Umbilical cord (tissue), 2 donors: Measurements from ENCODE around the gene POM121L2. TPM values are rescaled to one million over a fixed set of nuclear protein-coding genes. Genes with fewer than 3 reads are reported as not detected.

Source experiments
- DNase-seq: peaks from one replicate; pipeline ENCODE4 v3.0.0-alpha.2; 2015; ENCODE audit warnings: low spot score
- total RNA-seq: library from RNA; depleted of rRNA; stranded (reverse); fragments of >200 nt; gene quantifications from one replicate; pipeline ENCODE4 v1.2.3, GENCODE V29; 2014; ENCODE audit warnings: low replicate concordance; ENCODE audit not compliant: insufficient read depth

Gene POM121L2
- not detected for total RNA-seq

DNA sequence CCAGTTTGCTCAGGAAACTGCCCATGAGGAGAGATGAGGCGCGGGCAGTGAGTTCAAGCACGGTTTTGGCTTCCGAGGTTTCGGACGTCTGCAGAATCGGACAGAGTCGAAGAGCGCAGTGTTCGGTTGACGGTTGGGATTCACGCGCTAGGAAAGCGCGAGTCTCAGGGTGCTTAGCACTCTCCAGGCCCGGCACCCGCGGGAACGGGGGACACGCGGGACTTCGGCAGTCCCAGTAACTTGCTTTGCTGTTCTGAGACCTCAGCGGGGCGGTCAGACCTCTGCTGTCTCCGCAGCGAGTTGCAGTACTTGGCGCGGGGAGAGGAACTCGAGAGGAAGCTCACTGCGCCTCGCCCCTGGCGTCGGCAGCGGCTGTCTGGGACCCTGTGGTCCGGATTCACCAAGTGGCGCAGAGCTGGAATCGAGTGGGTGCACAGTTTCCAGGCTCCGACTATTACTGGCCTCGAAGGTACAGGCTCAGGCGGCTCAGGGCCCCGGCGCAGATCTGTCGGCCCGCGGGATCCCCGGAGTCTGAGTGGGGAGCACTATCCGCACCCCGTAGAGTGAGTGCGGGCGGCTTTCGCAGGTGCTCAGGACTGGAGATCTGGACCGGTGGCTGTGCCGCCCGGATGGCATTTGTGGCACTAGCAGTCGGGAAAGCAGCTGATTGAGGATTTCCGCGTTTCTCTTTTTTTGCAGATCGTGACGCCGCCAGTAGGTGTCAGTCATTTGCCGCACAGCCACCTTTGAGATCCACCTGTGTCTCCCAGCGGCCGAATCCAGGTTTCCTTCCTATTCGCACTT, at the start of gene POM121L2:
Gene POM121L2, minus strand, starts transcription at position 128 of the 804 bp plus-strand sequence. Its CDS starts 103 bp downstream, at position 25.
- peak; percentile 48 for DNase-seq

DNA sequence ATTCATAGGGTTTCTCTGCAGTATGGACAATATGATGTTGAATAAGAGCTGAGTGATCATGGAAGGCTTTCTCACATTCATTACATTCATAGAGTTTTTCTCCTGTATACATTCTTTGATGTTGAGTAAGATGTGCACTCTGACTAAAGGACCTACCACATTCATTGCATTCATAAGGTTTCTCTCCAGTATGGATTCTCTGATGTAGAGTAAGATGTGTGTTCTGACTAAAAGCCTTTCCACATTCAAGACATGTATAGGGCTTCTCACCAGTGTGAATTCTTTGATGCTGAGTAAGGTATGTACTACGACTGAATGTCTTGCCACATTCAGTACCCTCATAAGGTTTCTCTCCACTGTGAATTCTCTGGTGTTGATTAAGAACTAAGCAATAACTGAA, 47.2 kb upstream of the POM121L2 start:
- no peak for DNase-seq

DNA sequence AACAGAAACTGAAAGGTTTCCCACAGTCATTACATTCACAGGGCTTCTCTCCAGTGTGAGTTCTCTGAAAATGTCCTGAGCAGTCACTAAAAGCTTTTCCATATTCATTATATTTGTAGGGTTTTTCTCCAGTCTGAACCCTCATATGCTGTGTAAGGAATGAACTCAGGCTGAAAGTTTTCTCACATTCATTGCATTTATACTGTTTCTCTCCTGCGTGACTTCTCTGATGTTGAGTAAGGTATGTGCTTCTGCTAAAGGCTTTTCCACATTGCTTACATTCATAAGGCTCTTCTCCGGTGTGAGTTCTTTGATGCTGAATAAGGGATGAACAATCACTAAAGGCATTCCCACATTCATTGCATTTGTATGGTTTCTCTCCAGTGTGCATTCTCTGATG, 46.7 kb upstream of the POM121L2 start:
- no peak for DNase-seq

DNA sequence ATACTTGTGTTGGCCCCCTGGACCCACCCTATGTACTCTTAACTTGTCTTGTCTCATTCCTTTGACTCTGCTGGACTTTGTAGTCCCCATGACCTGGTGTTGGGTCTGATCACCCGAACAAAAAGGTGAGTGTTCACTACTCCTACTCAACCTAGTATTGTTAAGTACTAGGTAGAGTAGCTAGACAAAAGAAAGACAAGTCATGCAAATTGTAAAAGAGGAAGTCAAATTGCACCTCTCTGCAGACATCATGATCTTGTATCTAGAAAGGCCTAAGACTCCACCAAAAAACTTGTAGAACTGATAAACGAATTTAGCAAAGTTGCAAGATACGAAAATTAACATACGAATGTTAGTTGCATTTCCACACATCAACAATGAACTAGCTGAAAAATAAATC, 40.8 kb upstream of the POM121L2 start:
- DNase-seq, result no peak

DNA sequence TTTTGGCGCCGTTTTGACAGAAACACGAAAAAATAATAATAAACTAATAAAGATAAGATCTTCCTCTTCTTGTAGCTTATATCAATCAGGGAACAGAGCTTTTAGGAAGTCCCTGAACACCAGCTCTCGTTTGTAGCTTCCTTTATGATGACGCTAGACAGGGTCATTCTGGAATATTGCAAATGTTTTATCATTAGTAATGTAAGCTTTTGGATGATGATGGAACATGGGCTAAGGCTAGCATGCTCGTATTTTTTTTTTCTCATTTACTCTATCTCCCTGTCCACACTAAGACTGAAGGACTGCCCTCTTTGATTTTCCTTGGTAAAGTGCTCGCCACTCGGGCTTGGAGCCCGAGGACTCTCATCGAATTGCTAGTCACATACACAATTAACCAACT, 22.1 kb upstream of the POM121L2 start:
- no peak for DNase-seq

DNA sequence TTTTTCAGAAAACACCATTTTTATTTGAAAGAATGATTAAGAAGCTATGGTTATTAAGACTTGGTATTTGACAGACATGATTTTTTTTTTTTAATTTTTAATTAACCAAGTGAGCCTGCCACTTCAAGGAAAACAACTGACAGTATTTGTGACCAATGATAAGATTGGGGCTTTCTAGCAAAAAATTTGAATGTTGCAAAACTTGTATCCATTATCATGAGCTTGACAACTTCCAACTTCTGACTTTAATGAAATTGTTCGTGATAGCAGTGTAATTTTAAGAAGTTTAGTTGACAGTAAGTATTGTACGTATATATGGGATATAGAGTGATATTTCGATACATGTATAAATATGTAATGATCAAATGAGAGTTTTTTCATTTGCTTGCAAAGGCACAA, 21.6 kb upstream of the POM121L2 start:
- DNase-seq, result no peak

DNA sequence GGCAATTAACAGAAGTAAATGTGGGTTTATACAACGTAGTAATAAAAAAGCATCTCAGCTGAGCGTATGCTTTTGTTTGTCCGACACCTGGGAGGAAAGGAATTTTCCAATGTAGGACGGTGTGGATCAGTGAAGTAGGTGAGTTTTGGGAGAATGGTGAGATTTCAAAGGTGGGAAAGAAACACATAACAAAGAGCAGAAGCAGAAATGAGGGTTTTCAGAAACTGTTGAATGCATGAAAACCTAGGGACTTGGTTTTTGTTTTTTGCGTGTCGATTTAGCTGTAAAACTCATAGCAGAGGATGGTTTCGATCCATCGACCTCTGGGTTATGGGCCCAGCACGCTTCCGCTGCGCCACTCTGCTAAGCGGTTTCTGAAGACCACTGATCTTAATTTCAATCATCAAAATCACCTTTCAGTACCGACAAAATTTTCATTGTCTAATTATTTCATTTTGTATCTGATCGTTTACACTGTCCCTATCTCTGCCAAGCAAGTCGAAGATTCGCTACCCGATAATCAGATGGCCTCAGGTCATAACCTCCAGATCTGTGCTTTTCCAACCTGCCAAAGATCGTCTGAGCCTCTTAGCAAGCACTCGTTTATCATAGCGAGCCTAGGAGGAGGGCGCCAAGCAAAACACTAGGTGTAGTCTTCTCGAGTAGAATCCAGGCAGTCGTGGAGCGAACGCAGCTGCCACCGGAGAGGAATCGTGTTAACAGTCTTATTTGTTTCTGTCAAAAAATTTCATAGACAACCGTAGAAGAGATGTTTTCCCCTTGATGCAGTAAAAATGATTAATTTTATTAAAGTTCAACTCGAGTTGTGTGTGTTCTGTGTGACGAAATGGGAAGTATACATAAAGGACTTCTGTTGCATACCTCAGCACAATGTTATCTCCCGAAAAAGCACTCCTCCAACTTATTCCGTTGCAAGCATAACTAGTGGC, 20.9 kb upstream of the POM121L2 start:
- DNase-seq, result peak; percentile 17

DNA sequence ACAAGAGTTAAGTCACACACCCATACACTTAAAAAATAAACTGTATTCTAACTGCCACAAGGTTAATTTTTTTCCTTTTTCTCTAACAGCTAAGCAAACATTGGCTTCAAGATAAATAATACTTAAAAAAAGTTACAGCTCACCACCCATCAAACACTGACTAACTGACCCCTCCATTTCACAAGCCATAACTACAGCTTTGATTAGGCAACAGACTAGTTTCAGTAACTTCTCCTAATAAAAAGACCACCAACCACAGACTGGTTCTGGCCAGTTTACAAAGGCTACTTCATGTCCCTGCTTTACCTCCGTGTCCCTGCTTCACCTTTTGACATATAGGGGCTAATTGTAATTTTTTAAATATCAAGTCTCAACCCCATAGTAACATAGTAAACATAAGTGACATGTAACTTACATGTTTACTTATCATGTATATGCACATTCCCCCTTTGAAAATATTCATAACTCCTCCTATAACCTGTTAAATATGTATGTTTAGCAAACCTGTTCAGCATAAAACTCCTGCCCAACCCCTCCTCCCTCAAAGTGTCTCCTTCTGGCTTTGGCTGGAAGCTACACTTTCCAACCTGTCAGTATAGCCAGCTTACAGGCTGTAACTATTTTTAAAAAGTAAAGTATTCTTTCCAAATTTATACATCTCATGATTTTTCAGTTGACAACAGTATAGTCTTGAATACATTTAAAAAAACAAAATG, 15.1 kb upstream of the POM121L2 start:
- no peak for DNase-seq

DNA sequence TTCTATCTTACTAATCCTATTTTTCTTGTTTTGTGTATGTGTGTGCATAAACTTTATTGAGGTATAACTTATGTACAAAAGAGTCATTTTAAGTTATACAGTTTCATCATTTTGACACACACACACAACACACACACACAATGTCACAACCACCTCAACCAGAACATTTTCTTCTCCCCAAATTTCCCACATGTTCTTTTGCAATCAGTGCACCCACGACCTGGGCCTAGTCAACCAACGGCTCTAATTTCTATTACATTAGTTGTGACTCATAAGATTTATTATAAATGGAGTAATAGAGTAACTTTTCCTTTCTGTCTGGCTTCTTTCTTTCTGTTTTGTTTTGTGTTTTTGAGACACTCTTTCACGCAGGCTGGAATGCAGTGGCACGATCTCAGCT, 9.8 kb upstream of the POM121L2 start:
- no peak for DNase-seq

DNA sequence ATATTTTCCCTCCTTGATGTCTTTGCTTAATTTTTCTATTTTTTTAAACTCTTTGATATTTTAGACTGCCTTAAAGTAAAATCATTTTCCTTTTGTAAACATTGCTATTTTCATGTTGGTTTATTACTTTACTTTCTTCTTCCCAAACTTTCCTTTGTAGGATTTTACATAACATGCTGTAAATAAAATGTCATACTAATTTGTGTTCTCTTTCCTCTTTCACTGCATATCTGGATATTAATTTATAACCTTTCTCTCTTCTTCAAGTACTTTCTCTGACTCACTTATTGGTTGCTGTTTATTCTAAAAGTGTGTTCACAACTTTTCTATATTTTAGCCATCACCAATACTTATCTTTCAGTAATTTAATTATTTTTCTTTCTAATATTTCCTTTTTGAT, 9.3 kb upstream of the POM121L2 start:
- DNase-seq, result no peak

DNA sequence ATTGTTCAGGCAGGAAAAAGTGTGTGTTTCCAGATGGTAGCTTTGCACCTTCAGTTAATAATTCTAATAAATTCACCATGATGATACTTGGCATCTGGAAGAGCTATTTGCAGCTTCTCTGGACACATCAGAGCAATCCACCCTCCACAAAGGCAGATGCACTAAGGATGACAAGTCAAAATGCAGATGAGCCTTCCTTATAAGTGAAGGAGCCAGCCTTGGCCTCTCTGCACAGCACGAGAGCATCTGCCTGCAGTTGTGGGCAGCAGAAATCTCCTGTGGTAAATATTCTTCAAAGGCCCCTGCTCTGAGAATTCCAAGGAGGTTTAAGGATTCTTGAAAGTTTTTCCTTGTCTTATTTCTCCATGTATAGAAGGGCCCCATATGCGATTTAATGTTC, 6.9 kb upstream of the POM121L2 start:
- no peak for DNase-seq

DNA sequence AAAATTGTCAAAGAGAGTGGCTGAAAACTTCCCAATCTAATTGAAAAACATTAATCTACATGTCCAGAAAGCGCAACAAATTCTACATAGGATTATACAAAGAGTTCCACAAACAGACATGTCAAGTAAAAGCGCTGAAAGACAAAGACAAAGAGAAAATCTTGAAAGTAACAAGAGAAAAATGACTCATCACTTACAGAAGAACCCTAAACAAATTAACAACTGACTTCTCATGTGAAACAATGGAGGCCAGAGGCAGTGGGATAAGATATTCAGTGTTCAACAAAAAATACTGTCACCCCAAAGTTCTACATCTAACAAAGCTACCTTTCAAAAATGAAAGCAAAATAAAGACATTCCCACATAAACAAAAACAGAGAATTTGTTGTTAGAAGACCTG, 2.0 kb upstream of the POM121L2 start:
- DNase-seq, result no peak

DNA sequence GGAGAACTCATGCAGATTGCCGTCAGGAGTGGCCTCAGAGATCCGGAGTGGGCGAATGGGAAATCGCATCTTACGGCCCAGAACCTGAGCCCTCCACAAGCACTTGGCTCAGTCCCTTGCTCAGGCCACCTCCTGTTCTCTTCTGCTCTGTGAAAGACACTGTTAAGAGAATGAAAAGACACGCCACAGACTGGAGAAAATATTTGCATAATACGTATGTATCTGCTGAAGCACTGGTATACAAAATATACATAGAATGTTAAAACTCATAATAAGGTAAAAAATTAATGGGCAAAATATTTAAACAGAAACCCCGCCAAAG, 838 bp upstream of the POM121L2 start:
- no peak for DNase-seq

DNA sequence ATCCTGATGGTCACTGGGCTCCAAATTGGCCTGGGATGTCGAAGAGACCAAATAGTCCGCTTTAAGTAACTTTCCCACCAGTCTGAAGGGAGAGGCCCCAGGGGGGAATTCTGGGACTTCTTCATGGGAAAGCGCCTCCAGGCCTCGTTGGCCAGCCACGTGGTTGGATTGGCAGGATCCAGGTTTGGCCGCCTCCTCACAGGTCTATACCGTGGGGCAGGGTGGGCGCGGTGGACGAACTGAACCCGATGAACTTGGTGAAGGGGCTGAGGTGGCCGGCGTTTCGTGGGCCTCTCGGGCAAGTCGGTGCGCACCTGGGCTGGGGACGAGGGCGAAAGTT, 297 bp downstream of the POM121L2 start:
- DNase-seq, result no peak

DNA sequence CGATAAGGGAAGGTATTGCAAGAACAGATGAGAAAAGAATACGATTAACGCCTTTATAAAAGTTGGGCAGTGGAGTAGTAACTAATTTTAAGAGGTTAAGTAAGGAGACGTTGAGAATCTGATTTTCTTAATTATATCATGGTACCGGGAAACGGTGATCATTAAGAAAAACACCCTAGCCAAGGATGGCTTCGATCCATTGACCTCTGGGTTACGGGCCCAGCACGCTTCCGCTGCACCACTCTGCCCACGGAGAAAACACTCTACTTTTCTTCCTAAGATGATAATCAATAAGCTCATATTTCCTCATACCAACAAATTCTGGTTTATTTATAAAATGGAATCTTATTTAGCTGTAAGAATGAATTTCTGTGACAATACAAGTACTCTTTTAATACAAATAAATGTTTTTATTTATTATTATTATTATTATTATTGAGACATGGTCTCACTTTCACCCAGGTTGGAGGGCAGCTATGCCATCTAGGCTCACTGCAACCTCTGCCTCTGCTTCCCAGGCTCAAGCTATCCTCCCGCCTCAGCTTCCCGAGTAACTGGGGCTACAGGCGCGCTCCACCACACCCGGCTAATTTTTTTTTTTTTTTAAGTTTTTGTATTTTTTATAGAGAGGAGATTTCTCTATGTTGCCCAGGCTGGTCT, 8.3 kb downstream of the POM121L2 start:
- no peak for DNase-seq

DNA sequence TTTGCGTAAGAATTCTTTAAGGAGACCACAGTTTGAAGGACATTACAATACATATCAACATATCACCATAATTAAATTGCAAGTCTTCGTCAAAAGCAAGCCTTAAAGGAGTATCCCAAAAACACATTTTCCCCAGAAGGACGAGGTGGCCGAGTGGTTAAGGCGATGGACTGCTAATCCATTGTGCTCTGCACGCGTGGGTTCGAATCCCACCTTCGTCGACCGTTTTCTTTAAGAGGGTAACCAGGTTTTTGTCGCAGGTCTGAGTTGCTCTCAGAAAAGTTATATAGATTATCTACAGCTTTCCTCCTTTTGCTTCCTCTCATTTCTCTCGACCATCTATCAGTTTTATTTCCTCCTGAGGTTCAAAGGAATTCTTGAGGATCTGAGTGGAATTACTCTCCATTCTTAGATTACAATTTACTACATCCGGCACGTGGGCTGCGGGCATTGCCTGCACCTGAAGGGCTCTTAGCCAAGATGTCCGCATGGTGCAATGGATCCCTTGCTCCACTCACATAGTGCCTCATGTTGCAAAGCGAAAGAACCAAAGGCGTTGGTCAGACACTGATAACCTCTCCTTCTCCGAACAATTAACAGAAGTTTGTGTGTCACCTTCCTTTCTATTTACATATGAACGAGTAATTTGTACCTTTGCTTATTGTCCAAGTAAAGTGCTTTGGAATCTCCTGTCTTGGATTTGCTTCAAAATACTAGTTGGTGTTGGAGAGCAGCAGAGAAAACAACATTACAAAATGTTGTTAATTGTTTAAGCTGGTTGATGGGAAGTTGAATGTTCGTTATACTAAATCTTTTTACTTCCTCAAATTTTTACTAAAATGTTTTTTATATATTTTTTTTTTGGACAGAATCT, 14.0 kb downstream of the POM121L2 start:
- DNase-seq, result no peak

DNA sequence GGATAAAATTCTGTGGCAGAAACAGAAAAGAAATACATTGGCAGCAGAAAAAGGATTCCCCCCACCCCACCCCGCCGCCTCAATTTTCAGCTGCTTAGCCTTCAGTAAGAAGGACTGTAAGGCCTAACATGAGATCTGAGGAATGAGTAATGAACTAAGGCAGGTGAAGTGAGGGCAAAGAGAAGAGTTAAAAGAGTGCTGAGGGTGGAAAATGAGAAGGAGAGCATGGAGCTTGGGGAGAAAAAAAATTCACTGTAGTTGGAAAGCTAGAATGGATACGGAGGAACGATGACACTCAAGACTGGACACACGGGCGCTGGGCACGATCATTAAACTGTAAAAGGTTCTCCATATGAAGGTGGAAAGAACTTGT, 14.6 kb downstream of the POM121L2 start:
- no peak for DNase-seq

DNA sequence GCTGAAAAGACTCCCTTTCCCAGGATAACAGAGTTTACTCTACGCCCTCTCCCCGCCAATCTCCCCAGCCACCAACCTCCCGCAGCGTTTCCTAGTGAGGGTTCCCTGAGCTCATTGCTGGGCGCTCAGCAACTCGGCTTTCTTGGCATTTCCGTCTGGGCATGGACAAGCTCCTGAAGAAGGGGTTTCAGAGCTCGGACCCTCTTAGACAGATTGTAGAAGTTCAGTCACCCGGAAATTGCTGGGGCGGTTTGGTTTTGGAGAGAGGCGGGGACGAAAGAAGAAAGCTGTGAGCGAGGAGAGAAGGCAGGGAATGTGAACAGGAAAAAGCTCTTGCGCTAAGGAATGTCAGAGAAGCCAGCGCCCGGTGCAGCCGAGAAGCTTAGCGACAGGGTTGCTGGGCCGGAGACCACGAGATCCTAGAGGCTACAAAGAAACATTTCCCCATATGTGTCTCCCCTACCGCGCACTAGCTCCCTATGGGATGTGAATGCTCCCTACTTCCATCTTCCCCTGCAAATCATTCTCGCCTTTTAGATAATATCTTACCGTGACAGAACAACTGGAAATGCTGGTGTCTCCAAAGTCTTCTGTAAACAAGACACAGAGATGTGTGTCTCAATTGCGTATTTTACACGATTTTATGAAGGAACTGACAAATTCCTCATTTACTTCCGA, 15.8 kb downstream of the POM121L2 start:
- no peak for DNase-seq

DNA sequence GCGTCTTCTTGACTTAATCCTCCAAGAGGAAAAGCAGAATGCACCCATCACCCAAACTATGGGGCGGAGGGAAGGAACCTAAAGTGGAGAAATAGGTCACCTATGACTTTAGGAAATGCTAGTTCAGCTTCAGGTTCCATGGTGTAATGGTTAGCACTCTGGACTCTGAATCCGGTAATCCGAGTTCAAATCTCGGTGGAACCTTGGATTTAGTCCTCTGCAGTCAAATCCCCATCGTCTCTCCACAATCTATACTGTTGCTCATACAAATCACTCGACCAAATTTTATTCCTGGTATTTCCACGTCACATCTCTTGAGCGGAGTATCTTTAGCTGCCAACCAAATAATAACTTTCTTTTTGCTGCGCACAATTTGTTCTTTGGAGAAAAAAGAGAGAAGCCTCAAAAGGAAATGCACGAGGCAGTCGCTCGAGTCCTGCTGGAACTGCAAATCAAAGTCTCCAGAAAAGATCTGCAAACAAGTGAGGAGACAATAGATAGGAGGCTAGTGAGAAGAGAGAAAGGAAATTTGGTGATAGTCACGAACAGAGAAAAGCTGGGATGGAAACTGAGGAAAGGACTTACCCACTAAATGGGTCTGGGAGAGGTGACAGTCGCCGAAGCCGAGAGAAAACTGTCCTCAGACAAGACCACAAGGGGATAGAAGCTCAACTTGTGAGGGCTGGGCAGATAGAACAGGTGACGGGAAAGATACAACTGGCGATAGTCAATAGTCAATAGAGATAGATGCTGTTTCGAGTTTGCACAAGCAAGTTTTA, 16.6 kb downstream of the POM121L2 start:
- DNase-seq, result no peak
